PC-3 (cell line): ENCODE measurements around the gene TCP1. TPM values are rescaled to one million over a fixed set of nuclear protein-coding genes. Genes with fewer than 3 reads are reported as not detected.

Source experiments
- ATAC-seq: fragments of 200-7000 bp; cut with Tn5 transposase; 2 replicates; pipeline ENCODE4 v1.9.1; 2020; ENCODE audit warnings: mild to moderate bottlenecking, moderate library complexity
- BruUV-seq: library from RNA; stranded (reverse); fragments of 400-500 nt; replicated peaks from 2 replicates; lab custom pipeline; 2021; lab: Mats Ljungman, UMichigan
- CTCF ChIA-PET: fragments of 300-600 bp; sonication (Branson Sonifier 250); formaldehyde crosslinking; loops from one replicate; lab custom pipeline; 2022; ENCODE audit warnings: antibody characterized with exemption; lab: Charles Lee
- POLR2A ChIA-PET: fragments of 300-600 bp; sonication (Branson Sonifier 250); formaldehyde crosslinking; loops from one replicate; lab custom pipeline; 2022; ENCODE audit warnings: antibody characterized with exemption; ENCODE audit not compliant: unreplicated experiment; lab: Charles Lee
- DNase-seq: peaks from one replicate; pipeline ENCODE4 v3.0.0-alpha.2; 2015
- H2AFZ ChIP-seq: fragments of 300-600 bp; sonication (generic); 2 replicates; pipeline ENCODE4 v1.6.0; 2016; ENCODE audit warnings: antibody characterized with exemption, low read length
- H3F3A ChIP-seq: fragments of 300-600 bp; sonication (generic); one replicate; pipeline ENCODE4 v1.6.0; 2017; ENCODE audit warnings: antibody characterized with exemption, low read length, control low read depth, mild to moderate bottlenecking; ENCODE audit not compliant: unreplicated experiment
- H3K27ac ChIP-seq: fragments of 300-600 bp; sonication (generic); 2 replicates; pipeline ENCODE4 v1.5.1; 2016; ENCODE audit warnings: mild to moderate bottlenecking, low read length
- H3K27me3 ChIP-seq: fragments of 300-600 bp; sonication (generic); 2 replicates; pipeline ENCODE4 v1.6.1; 2016; ENCODE audit warnings: low read length, mixed read lengths
- H3K36me3 ChIP-seq: fragments of 300-600 bp; sonication (generic); 2 replicates; pipeline ENCODE4 v1.6.1; 2016; ENCODE audit warnings: low read depth, mixed run types, low read length, mixed read lengths
- H3K4me1 ChIP-seq: fragments of 300-600 bp; sonication (generic); 2 replicates; pipeline ENCODE4 v1.5.1; 2016; ENCODE audit warnings: low read length; ENCODE audit not compliant: insufficient read depth
- H3K4me2 ChIP-seq: fragments of 300-600 bp; sonication (generic); 2 replicates; pipeline ENCODE4 v1.6.0; 2016; ENCODE audit warnings: low read length
- H3K4me3 ChIP-seq: fragments of 300-600 bp; sonication (generic); 2 replicates; pipeline ENCODE4 v1.5.1; 2016; ENCODE audit warnings: mild to moderate bottlenecking, low read length, mixed read lengths
- H3K79me2 ChIP-seq: fragments of 300-600 bp; sonication (generic); 2 replicates; pipeline ENCODE4 v1.6.1; 2017; ENCODE audit warnings: low read length, mixed read lengths
- H3K9ac ChIP-seq: fragments of 300-600 bp; sonication (generic); 2 replicates; pipeline ENCODE4 v1.6.0; 2016; ENCODE audit warnings: mild to moderate bottlenecking, low read length
- H3K9me2 ChIP-seq: fragments of 300-600 bp; sonication (generic); replicated peaks from 2 replicates; pipeline ENCODE4 v1.6.1; 2016; ENCODE audit warnings: mixed run types, low read length, mixed read lengths
- H3K9me3 ChIP-seq: fragments of 300-600 bp; sonication (generic); 2 replicates; pipeline ENCODE4 v1.6.1; 2016; ENCODE audit warnings: low read length, mixed read lengths
- H4K20me1 ChIP-seq: fragments of 300-600 bp; sonication (generic); 2 replicates; pipeline ENCODE4 v1.6.1; 2016; ENCODE audit warnings: low read length, mixed read lengths
- EZH2 ChIP-seq: fragments of 300-600 bp; sonication (generic); IDR thresholded peaks from one replicate; pipeline ENCODE4 v1.6.1; 2017; ENCODE audit warnings: antibody characterized with exemption, mild to moderate bottlenecking, low read length; ENCODE audit not compliant: unreplicated experiment
- EZH2phosphoT487 ChIP-seq: fragments of 300-600 bp; sonication (generic); IDR thresholded peaks from 2 replicates; pipeline ENCODE4 v1.6.1; 2018; ENCODE audit warnings: mild to moderate bottlenecking, antibody characterized with exemption, low read length, borderline replicate concordance
- intact Hi-C: fragments of 100-400 bp; cut with micrococcal nuclease; formaldehyde crosslinking; loops from 2 replicates; pipeline ENCODE4 v1.9.0; 2023
- total RNA-seq: library from RNA; depleted of rRNA; stranded (reverse); fragments of >200 nt; gene quantifications from 2 replicates; pipeline ENCODE4 v1.2.3, GENCODE V29; 2014
- TF ChIP-seq, protein P1 (sequence below): fragments of 300-600 bp; sonication (generic); conservative IDR thresholded peaks from 2 replicates; pipeline ENCODE4 v1.5.1; 2017; ENCODE audit warnings: antibody characterized with exemption, low read depth, mild to moderate bottlenecking, low read length

TCP1 gene
- total RNA-seq, 1 experiment from 2014 or later, result 280 TPM

- H3K36me3 ChIP-seq, result no peaks in the 10 kb centered on the region
- H3K4me3 ChIP-seq, result no peak overlapping the region
- ChIA-PET POLR2A (no interaction called here), CTCF (no interaction called here)
- H3K4me2 ChIP-seq, result no peak overlapping the region
- no peak for ATAC-seq
- no peaks in the 10 kb centered on the region for H3K9me3 ChIP-seq
- H4K20me1 ChIP-seq, result no peaks in the 10 kb centered on the region
- TF ChIP-seq, protein P1, sequence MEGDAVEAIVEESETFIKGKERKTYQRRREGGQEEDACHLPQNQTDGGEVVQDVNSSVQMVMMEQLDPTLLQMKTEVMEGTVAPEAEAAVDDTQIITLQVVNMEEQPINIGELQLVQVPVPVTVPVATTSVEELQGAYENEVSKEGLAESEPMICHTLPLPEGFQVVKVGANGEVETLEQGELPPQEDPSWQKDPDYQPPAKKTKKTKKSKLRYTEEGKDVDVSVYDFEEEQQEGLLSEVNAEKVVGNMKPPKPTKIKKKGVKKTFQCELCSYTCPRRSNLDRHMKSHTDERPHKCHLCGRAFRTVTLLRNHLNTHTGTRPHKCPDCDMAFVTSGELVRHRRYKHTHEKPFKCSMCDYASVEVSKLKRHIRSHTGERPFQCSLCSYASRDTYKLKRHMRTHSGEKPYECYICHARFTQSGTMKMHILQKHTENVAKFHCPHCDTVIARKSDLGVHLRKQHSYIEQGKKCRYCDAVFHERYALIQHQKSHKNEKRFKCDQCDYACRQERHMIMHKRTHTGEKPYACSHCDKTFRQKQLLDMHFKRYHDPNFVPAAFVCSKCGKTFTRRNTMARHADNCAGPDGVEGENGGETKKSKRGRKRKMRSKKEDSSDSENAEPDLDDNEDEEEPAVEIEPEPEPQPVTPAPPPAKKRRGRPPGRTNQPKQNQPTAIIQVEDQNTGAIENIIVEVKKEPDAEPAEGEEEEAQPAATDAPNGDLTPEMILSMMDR, result no peak
- TF ChIP-seq EZH2, result no peak
- TF ChIP-seq EZH2phosphoT487, result no peak
- no peaks in the 10 kb centered on the region for H3K79me2 ChIP-seq
- H3K4me1 ChIP-seq, result no peaks in the 10 kb centered on the region
- H3K27me3 ChIP-seq, result no peaks in the 10 kb centered on the region
- BruUV-seq, result no TSS peak
- H3K27ac ChIP-seq, result no peak overlapping the region
- DNase-seq, result no peak
- H3K9ac ChIP-seq, result no peak overlapping the region
- no peaks in the 10 kb centered on the region for H3K9me2 ChIP-seq
- intact Hi-C loops, result no loop called here
- H2AFZ ChIP-seq, result no peak overlapping the region
- H3F3A ChIP-seq, result no peaks in the 10 kb centered on the region
These were observed 34.6 kb upstream of the TCP1 start for GRCh38 chr6:159823953-159824352.

DNA sequence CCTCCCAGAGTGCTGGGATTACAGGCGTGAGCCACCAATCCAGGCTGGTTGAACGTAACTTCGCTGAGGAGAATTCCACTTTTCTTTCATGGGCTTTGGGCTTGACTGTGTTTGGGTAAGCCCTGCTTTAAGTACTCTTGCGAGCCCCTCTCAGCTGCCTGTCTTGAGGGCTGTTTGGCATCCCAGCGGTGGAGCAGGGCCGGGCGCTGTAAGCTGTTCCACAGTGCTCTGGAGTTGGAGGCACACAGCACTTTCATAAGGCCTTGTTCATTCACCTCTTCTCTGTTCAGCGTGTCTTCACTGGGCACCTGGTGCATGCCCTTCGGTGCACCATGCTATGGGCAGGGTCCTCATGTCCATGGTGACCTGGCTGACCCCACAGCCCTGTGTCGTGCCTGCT is 32.3 kb upstream of the TCP1 start:
- no TSS peak for BruUV-seq
- no peak overlapping the region for H3K4me2 ChIP-seq
- TF ChIP-seq EZH2phosphoT487 (no peak), EZH2 (no peak)
- TF ChIP-seq, protein P1, result no peak
- no peak overlapping the region for H3K27ac ChIP-seq
- DNase-seq (no peak), ATAC-seq (no peak)
- no peaks in the 10 kb centered on the region for H3K9me2 ChIP-seq
- H2AFZ ChIP-seq, result no peak overlapping the region
- no peaks in the 10 kb centered on the region for H3K36me3 ChIP-seq
- no peak overlapping the region for H3K4me3 ChIP-seq
- intact Hi-C loops, result no loop called here
- no peaks in the 10 kb centered on the region for H3K9me3 ChIP-seq
- H3K4me1 ChIP-seq, result no peaks in the 10 kb centered on the region
- H3K79me2 ChIP-seq, result no peaks in the 10 kb centered on the region
- ChIA-PET POLR2A (no interaction called here), CTCF (no interaction called here)
- H3F3A ChIP-seq, result no peaks in the 10 kb centered on the region
- no peak overlapping the region for H3K9ac ChIP-seq
- no peaks in the 10 kb centered on the region for H4K20me1 ChIP-seq
- no peaks in the 10 kb centered on the region for H3K27me3 ChIP-seq

GRCh38 chr6:159821122-159821521 is 31.7 kb upstream of the TCP1 start:
- no TSS peak for BruUV-seq
- no peaks in the 10 kb centered on the region for H3K4me1 ChIP-seq
- no peaks in the 10 kb centered on the region for H3F3A ChIP-seq
- no peak for ATAC-seq
- no peak overlapping the region for H3K4me2 ChIP-seq
- no peak overlapping the region for H3K4me3 ChIP-seq
- no peak overlapping the region for H3K9ac ChIP-seq
- CTCF ChIA-PET, result no interaction called here
- H3K27me3 ChIP-seq, result no peaks in the 10 kb centered on the region
- H3K36me3 ChIP-seq, result no peaks in the 10 kb centered on the region
- no peak overlapping the region for H2AFZ ChIP-seq
- no peaks in the 10 kb centered on the region for H3K9me3 ChIP-seq
- H4K20me1 ChIP-seq, result no peaks in the 10 kb centered on the region
- no peak for DNase-seq
- no peaks in the 10 kb centered on the region for H3K79me2 ChIP-seq
- H3K9me2 ChIP-seq, result no peaks in the 10 kb centered on the region
- no peak overlapping the region for H3K27ac ChIP-seq
- TF ChIP-seq EZH2phosphoT487 (no peak), EZH2 (no peak)
- TF ChIP-seq, protein P1, result no peak
- POLR2A ChIA-PET, result no interaction called here
- intact Hi-C loops, result no loop called here
